Prostate gland (tissue), 2 donors: ENCODE measurements around the gene WDSUB1.

Experiments used
- POLR2AphosphoS5 ChIP-seq: sonication (generic); formaldehyde crosslinking; IDR thresholded peaks from one replicate; pipeline ENCODE4 v1.6.1; 2017; ENCODE audit warnings: antibody characterized with exemption
- TF ChIP-seq, protein P1 (sequence below), 4 experiments: fragments of 200-600 bp in 2 of 4; fragments of 450-650 bp in 2 of 4; sonication (generic) in 2 of 4; IDR thresholded peaks; 1 replicate in 3 of 4; 2 replicates in 1 of 4; pipeline ENCODE4 v1.5.1; 2016 to 2019; ENCODE audit warnings: antibody characterized with exemption in 4 of 4, mild to moderate bottlenecking in 2 of 4, moderate library complexity in 2 of 4

- TF ChIP-seq, protein P1, sequence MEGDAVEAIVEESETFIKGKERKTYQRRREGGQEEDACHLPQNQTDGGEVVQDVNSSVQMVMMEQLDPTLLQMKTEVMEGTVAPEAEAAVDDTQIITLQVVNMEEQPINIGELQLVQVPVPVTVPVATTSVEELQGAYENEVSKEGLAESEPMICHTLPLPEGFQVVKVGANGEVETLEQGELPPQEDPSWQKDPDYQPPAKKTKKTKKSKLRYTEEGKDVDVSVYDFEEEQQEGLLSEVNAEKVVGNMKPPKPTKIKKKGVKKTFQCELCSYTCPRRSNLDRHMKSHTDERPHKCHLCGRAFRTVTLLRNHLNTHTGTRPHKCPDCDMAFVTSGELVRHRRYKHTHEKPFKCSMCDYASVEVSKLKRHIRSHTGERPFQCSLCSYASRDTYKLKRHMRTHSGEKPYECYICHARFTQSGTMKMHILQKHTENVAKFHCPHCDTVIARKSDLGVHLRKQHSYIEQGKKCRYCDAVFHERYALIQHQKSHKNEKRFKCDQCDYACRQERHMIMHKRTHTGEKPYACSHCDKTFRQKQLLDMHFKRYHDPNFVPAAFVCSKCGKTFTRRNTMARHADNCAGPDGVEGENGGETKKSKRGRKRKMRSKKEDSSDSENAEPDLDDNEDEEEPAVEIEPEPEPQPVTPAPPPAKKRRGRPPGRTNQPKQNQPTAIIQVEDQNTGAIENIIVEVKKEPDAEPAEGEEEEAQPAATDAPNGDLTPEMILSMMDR (IDR thresholded peaks at IDR 0.05) = no peak
- TF ChIP-seq POLR2AphosphoS5 = no peak
Observed at GRCh38 chr2:159230145-159230877, 56.2 kb downstream of the WDSUB1 start.
